ENCODE results near the gene LRRK1.

LRRK1 gene

DNA sequence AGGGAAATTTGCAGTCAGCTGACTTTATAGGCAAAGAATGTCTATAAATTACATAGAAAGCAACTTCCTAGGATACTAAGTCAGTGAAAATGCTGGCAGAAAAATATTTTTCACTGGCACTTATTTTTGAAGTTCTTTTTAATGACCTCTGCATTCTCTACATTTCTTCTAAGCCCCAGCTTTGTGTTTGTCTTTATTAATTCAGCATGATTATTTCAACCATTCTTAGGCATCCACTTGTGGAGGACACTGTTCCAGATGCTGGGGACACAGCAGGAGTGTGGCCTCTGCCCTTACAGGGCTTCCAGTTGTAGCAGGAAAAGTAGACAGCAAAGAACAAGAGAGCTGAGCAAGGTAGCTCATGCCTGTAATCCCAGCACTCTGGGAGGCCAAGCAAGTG, 15.0 kb downstream of the LRRK1 start:
- Histone ChIP-seq H3K18ac (ENCODE audit: low read length) (no peak overlapping the region), H2BK15ac (replicated peaks; ENCODE audit: low read depth) (no peak overlapping the region), H3K9ac (ENCODE audit: low read length) (no peak overlapping the region), H3K79me2 (ENCODE audit: control insufficient read depth, insufficient read depth, low read length) (no peaks in the 10 kb centered on the region), H4K8ac (ENCODE audit: low read depth, low read length) (no peak overlapping the region), H3K4me2 (ENCODE audit: low read length) (no peak overlapping the region), H3K4ac (ENCODE audit: low read depth, low read length) (no peak overlapping the region), H3K56ac (ENCODE audit: low read length) (no peak overlapping the region), H3K4me3 (ENCODE audit: low read length) (no peak overlapping the region), H2BK5ac (ENCODE audit: low read length) (no peak overlapping the region), H3K4me1 (ENCODE audit: control insufficient read depth, low read depth, low read length) (no peaks in the 10 kb centered on the region), H4K5ac (ENCODE audit: low read length) (no peak overlapping the region), H2AK5ac (ENCODE audit: low read length) (no peak overlapping the region), H3K27me3 (ENCODE audit: insufficient read depth, low read length, poor library complexity) (no peaks in the 10 kb centered on the region), H3K23ac (ENCODE audit: low read length) (no peak overlapping the region), H2BK120ac (ENCODE audit: low read depth, low read length) (no peak overlapping the region), H3K36me3 (ENCODE audit: control insufficient read depth, insufficient read depth, low read length) (no peaks in the 10 kb centered on the region), H3K79me1 (ENCODE audit: low read length) (no peaks in the 10 kb centered on the region), H3K27ac (ENCODE audit: low read depth, low read length) (no peak overlapping the region)
- no peak for DNase-seq

DNA sequence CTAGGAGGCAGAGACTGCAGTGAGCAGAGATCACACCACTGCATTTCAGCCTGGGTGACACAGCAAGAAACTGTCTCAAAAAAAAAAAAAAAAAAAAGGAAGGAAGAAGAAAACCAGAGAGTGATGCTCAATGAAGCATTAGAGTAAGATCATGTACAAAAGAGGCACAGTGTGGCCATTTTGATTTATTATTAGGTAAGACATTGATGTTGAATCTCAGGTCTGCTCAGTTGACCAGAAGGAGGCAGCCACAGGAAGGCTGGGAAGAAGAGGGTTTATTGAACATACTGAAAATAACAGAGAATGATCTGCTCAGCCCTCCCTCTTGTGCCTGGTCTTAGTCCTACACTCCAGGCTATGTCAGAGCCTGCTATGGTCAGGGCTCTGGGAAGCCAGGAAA, 15.6 kb downstream of the LRRK1 start:
- DNase-seq, result peak; percentile 51
- no peak overlapping the region for H4K8ac ChIP-seq (ENCODE audit: low read depth, low read length)

DNA sequence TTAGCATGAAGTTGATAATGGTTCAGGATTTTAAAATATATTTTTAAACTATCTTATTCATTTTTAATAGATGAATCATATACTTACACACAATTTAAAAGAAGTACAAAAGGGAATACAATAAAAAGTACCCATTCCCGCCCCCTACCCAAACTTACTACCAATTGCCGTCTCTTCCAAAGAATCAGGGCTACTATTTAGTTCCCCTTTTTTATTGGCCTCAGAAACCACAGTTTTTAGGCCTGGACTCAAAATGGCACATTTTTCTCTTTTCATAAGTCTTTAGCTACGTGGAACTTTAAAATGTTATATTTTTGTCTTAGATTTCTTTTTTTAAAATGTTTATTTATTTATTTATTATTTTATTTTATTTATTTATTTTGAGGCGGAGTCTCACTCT, 18.0 kb downstream of the LRRK1 start:
- Histone ChIP-seq H3K36me3 (ENCODE audit: control insufficient read depth, insufficient read depth, low read length) (no peaks in the 10 kb centered on the region), H4K5ac (ENCODE audit: low read length) (no peak overlapping the region), H3K27ac (ENCODE audit: low read depth, low read length) (no peak overlapping the region), H3K18ac (ENCODE audit: low read length) (no peak overlapping the region), H3K4me2 (ENCODE audit: low read length) (no peak overlapping the region), H2AK5ac (ENCODE audit: low read length) (no peak overlapping the region), H3K27me3 (ENCODE audit: insufficient read depth, low read length, poor library complexity) (no peaks in the 10 kb centered on the region), H3K79me1 (ENCODE audit: low read length) (no peaks in the 10 kb centered on the region), H3K4me3 (ENCODE audit: low read length) (no peak overlapping the region), H4K8ac (ENCODE audit: low read depth, low read length) (no peak overlapping the region), H3K4ac (ENCODE audit: low read depth, low read length) (no peak overlapping the region), H3K4me1 (ENCODE audit: control insufficient read depth, low read depth, low read length) (no peaks in the 10 kb centered on the region), H2BK5ac (ENCODE audit: low read length) (no peak overlapping the region), H3K79me2 (ENCODE audit: control insufficient read depth, insufficient read depth, low read length) (no peaks in the 10 kb centered on the region), H2BK120ac (ENCODE audit: low read depth, low read length) (no peak overlapping the region), H3K9ac (ENCODE audit: low read length) (no peak overlapping the region), H2BK15ac (replicated peaks; ENCODE audit: low read depth) (no peak overlapping the region), H3K23ac (ENCODE audit: low read length) (no peak overlapping the region), H3K56ac (ENCODE audit: low read length) (no peak overlapping the region)
- WGBS (ENCODE audit: extremely low coverage, insufficient coverage, low lambda C conversion rate), result no CpG with 5 or more reads among the region's 4 CpGs
- DNase-seq, result no peak

More for the DNA sequence above, 15.6 kb downstream of the LRRK1 start:
- Histone ChIP-seq H3K4me2 (ENCODE audit: low read length) (no peak overlapping the region), H2BK5ac (ENCODE audit: low read length) (no peak overlapping the region), H2BK120ac (ENCODE audit: low read depth, low read length) (no peak overlapping the region), H3K27ac (ENCODE audit: low read depth, low read length) (no peak overlapping the region), H3K4me3 (ENCODE audit: low read length) (no peak overlapping the region), H3K27me3 (ENCODE audit: insufficient read depth, low read length, poor library complexity) (no peaks in the 10 kb centered on the region), H3K79me2 (ENCODE audit: control insufficient read depth, insufficient read depth, low read length) (no peaks in the 10 kb centered on the region), H3K18ac (ENCODE audit: low read length) (no peak overlapping the region), H3K36me3 (ENCODE audit: control insufficient read depth, insufficient read depth, low read length) (no peaks in the 10 kb centered on the region), H3K23ac (ENCODE audit: low read length) (no peak overlapping the region), H3K4ac (ENCODE audit: low read depth, low read length) (no peak overlapping the region), H3K56ac (ENCODE audit: low read length) (no peak overlapping the region), H2AK5ac (ENCODE audit: low read length) (no peak overlapping the region), H2BK15ac (replicated peaks; ENCODE audit: low read depth) (no peak overlapping the region), H3K4me1 (ENCODE audit: control insufficient read depth, low read depth, low read length) (no peaks in the 10 kb centered on the region), H4K5ac (ENCODE audit: low read length) (no peak overlapping the region), H3K79me1 (ENCODE audit: low read length) (no peaks in the 10 kb centered on the region), H3K9ac (ENCODE audit: low read length) (no peak overlapping the region)

DNA sequence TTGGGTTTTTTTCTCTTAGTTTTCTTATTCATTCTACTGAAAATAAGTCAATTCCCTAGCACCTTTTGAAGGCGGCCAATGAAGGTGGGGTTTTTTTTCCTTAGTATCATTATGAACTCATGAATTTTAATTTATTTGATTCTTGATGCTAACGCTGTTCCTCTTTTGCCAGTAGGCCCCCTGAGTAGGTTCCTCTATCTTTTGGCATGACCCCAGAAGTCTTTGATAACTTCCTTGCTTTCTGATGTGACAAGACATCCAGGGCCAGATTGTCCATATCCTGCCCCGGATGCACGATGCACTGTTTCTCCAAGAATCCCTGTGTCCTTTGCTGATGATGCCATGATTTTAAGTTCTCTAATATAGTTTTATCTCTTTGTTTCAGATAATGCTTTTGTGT, 20.6 kb downstream of the LRRK1 start:
- WGBS (ENCODE audit: extremely low coverage, insufficient coverage, low lambda C conversion rate), result no CpG with 5 or more reads among the region's 4 CpGs
- Histone ChIP-seq H3K4ac (ENCODE audit: low read depth, low read length) (no peak overlapping the region), H4K5ac (ENCODE audit: low read length) (no peak overlapping the region), H3K4me2 (ENCODE audit: low read length) (no peak overlapping the region), H3K27ac (ENCODE audit: low read depth, low read length) (no peak overlapping the region), H3K56ac (ENCODE audit: low read length) (no peak overlapping the region), H3K27me3 (ENCODE audit: insufficient read depth, low read length, poor library complexity) (no peaks in the 10 kb centered on the region), H3K79me1 (ENCODE audit: low read length) (no peaks in the 10 kb centered on the region), H2BK120ac (ENCODE audit: low read depth, low read length) (no peak overlapping the region), H2BK15ac (replicated peaks; ENCODE audit: low read depth) (no peak overlapping the region), H3K23ac (ENCODE audit: low read length) (no peak overlapping the region), H3K4me3 (ENCODE audit: low read length) (no peak overlapping the region), H4K8ac (ENCODE audit: low read depth, low read length) (no peak overlapping the region), H3K79me2 (ENCODE audit: control insufficient read depth, insufficient read depth, low read length) (no peaks in the 10 kb centered on the region), H3K18ac (ENCODE audit: low read length) (no peak overlapping the region), H3K4me1 (ENCODE audit: control insufficient read depth, low read depth, low read length) (no peaks in the 10 kb centered on the region), H2BK5ac (ENCODE audit: low read length) (no peak overlapping the region), H3K9ac (ENCODE audit: low read length) (no peak overlapping the region), H2AK5ac (ENCODE audit: low read length) (no peak overlapping the region), H3K36me3 (ENCODE audit: control insufficient read depth, insufficient read depth, low read length) (no peaks in the 10 kb centered on the region)
- no peak for DNase-seq

DNA sequence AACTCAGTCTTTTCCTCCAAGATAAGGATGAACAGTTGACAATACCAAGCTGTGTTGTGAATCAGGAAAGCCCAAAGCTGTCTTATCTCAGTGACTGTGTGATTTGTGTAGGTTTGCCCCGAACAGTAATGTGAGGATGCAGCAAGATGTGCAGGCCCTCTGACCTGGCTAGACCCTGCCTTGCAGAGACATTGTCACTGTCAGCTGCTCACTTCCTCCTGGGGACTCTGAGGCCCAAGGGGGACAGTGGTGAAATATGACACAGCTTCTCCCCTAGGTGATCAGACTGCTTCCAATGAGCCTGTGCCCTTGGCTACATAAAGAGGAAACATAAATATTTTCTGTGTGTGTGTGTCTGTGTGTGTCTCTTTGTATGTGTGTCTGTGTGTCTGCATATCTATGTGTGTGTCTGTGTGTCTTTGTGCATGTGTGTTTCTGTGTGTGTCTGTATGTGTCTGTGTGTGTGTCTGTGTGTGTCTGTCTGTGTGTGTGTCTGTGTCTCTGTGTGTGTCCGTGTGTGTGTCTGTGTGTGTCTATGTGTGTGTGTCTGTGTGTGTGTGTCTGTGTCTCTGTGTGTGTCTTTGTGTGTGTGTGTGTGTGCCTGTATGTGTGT, 21.7 kb downstream of the LRRK1 start:
- no peak overlapping the region for H2BK120ac ChIP-seq (ENCODE audit: low read depth, low read length)
- no peak overlapping the region for H2BK5ac ChIP-seq (ENCODE audit: low read length)
- no peaks in the 10 kb centered on the region for H3K79me1 ChIP-seq (ENCODE audit: low read length)
- no peak overlapping the region for H3K56ac ChIP-seq (ENCODE audit: low read length)
- no peak overlapping the region for H3K18ac ChIP-seq (ENCODE audit: low read length)
- H3K4me1 ChIP-seq (ENCODE audit: control insufficient read depth, low read depth, low read length), result no peaks in the 10 kb centered on the region
- no peak overlapping the region for H2AK5ac ChIP-seq (ENCODE audit: low read length)
- no peak overlapping the region for H3K4me3 ChIP-seq (ENCODE audit: low read length)
- H3K36me3 ChIP-seq (ENCODE audit: control insufficient read depth, insufficient read depth, low read length), result no peaks in the 10 kb centered on the region
- H3K79me2 ChIP-seq (ENCODE audit: control insufficient read depth, insufficient read depth, low read length), result no peaks in the 10 kb centered on the region
- no peak overlapping the region for H3K27ac ChIP-seq (ENCODE audit: low read depth, low read length)
- H4K8ac ChIP-seq (ENCODE audit: low read depth, low read length), result no peak overlapping the region
- no peak overlapping the region for H3K9ac ChIP-seq (ENCODE audit: low read length)
- no peak overlapping the region for H3K23ac ChIP-seq (ENCODE audit: low read length)
- no peak overlapping the region for H3K4ac ChIP-seq (ENCODE audit: low read depth, low read length)
- H3K4me2 ChIP-seq (ENCODE audit: low read length), result no peak overlapping the region
- DNase-seq, result no peak
- H4K5ac ChIP-seq (ENCODE audit: low read length), result no peak overlapping the region
- no peak overlapping the region for H2BK15ac ChIP-seq (replicated peaks; ENCODE audit: low read depth)
- H3K27me3 ChIP-seq (ENCODE audit: insufficient read depth, low read length, poor library complexity), result no peaks in the 10 kb centered on the region
- WGBS (ENCODE audit: extremely low coverage, insufficient coverage, low lambda C conversion rate), result no CpG with 5 or more reads among the region's 2 CpGs

DNA sequence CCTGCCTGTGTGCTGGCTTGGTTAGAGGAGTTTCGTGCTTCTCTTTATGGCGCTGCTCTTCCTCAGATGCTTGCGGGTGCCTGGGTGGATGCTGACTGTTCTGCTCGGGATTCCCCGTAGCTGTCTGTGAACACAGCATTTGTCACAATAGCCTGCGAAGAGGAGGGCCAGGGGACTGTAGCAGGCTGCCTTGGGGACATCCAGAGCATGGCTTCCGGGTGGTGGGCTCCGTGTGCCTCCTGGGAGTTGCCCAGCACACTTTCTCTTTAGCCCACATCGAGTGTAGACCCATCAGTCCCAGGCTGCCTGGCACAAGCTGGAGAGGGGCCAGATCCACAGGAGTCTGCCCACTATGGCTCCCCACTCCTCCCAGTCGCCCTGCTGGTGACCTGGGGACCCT, 22.4 kb downstream of the LRRK1 start:
- Histone ChIP-seq H2BK5ac (ENCODE audit: low read length) (no peak overlapping the region), H3K79me2 (ENCODE audit: control insufficient read depth, insufficient read depth, low read length) (no peaks in the 10 kb centered on the region), H3K36me3 (ENCODE audit: control insufficient read depth, insufficient read depth, low read length) (no peaks in the 10 kb centered on the region), H3K79me1 (ENCODE audit: low read length) (no peaks in the 10 kb centered on the region), H3K23ac (ENCODE audit: low read length) (no peak overlapping the region), H2BK120ac (ENCODE audit: low read depth, low read length) (no peak overlapping the region), H2AK5ac (ENCODE audit: low read length) (no peak overlapping the region), H3K27me3 (ENCODE audit: insufficient read depth, low read length, poor library complexity) (no peaks in the 10 kb centered on the region), H3K4ac (ENCODE audit: low read depth, low read length) (no peak overlapping the region), H3K4me1 (ENCODE audit: control insufficient read depth, low read depth, low read length) (no peaks in the 10 kb centered on the region), H3K4me3 (ENCODE audit: low read length) (no peak overlapping the region), H3K27ac (ENCODE audit: low read depth, low read length) (no peak overlapping the region), H4K8ac (ENCODE audit: low read depth, low read length) (no peak overlapping the region), H3K4me2 (ENCODE audit: low read length) (no peak overlapping the region), H3K18ac (ENCODE audit: low read length) (no peak overlapping the region), H3K9ac (ENCODE audit: low read length) (no peak overlapping the region), H3K56ac (ENCODE audit: low read length) (no peak overlapping the region), H4K5ac (ENCODE audit: low read length) (no peak overlapping the region), H2BK15ac (replicated peaks; ENCODE audit: low read depth) (no peak overlapping the region)
- no peak for DNase-seq
- no CpG with 5 or more reads among the region's 10 CpGs for WGBS (ENCODE audit: extremely low coverage, insufficient coverage, low lambda C conversion rate)

All from mesendoderm (in vitro differentiated cells).